Measurements from ENCODE around the gene REELD1.

- TF ChIP-seq EZH2 (IDR thresholded peaks at IDR 0.05) (no peak), FOXP2 (optimal IDR thresholded peaks at IDR 0.05; ENCODE audit: control extremely low read depth, extremely low read length, insufficient read depth) (no peak), POLR2AphosphoS5 (IDR thresholded peaks at IDR 0.05; ENCODE audit: borderline replicate concordance, low read depth, low read length) (no peak)
These were observed 48.5 kb upstream of the REELD1 start for GRCh38 chr4:146165840-146166239.
